GM18517 (cell line): ENCODE measurements around the gene ANKRD44.
"Not testable (repeated sequence)": the region's sequence is repeated elsewhere in the genome, so short reads cannot be mapped to it uniquely, and the experiment has no call there.

Experiments
- ATAC-seq: cut with Tn5 transposase; IDR thresholded peaks from one replicate; pipeline ENCODE4 v1.9.1; 2021; ENCODE audit warnings: mild to moderate bottlenecking, moderate library complexity; ENCODE audit not compliant: unreplicated experiment

Gene ANKRD44

DNA sequence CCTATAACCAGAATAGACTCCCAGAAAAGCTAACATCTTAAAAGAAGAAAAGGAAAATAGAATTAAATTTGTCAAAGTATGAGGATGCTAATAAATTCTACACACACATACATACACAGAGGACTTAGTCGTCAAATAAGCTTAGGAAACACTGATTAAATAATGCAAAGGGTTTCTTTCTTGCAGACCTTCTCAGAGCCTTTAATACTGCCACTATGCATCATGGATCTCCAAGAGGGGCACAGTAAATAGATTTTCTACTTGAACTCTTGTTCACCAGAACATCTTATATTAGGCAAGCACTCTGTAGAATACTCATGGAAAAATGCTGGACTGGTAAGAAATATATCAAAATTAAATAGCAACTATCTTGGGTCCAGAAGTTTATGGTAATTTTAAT, 69.4 kb downstream of the ANKRD44 start:
- no peak for ATAC-seq

DNA sequence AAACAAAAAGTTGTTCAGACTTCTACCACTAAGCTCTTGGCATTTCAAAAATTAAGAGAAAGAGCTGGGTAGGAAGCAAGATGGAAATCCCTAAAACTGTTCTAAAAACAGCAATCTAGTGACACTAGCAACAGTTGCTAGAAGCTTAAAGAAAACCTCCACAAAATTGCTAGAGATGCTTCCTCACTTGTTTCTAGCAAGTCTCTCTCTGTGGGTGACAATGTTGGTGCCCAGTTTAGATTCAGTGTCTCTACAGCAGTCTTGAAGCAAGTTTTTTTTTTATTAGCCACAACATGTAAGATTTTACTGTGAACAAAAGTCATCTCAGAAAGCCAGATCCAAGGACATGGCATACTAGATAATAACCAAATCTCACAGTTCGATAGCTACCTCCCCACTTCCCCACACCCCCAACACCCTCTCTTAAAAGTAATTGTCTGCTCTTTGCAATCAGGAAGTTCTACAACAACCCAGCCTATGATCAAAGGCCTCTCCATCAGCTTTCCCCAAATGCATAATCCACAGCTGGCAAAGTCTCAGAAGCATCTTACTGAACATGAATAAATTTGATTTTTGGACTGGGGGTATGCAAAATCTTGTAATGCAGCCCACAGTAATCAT, 70.0 kb downstream of the ANKRD44 start:
- no peak for ATAC-seq

DNA sequence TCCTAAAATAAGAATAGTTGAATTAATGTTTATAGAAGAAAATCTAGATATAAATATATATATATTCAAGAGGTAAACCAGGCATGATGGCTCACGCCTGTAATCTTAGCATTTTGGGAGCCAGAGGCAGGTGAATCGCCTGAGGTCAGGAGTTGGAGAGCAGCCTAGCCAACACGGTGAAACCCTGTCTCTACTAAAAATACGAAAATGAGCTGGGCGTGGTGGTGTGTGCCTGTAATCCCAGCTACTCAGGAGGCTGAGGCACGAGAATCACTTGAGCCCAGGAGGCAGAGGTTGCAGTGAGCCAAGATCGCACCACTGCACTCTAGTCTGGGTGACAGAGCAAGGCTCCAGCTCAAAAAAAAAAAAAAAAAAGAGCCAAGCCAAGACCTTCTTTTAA, 70.6 kb downstream of the ANKRD44 start:
- not testable (repeated sequence) for ATAC-seq

DNA sequence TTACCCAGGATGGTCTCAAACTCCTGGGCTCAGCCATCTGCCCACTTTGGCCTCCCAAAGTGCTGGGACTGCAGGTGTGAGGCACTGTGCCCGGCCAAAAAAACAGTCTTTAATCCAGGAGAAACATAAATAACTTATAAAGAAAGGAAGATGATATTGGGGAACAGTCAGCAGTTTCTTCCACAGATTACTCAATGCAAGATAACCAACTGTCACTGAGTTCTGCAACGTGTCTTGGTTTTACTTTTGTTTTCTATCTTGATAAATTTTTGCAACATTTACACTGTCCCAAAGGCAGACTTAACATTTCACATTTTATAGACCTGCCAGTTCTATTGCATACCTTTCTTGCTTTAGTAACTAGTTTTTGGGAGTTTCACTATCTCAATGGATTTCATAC, 71.1 kb downstream of the ANKRD44 start:
- peak; percentile 75 for ATAC-seq

DNA sequence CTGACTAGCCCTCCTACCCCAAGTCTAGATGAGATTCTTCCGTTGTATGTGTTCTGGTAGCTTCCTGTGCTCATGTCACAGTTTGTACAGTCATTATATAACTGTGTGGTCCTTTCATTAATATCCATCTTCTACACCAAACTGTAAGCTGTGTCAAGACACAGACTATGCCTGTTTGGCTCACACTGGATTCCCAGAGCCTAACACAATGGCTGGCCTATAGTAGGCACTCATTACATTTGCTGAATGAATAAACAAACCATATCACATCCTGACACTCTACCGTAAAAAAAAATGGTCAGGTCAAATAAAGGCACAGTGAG, 72.6 kb downstream of the ANKRD44 start:
- ATAC-seq, result peak; percentile 31

DNA sequence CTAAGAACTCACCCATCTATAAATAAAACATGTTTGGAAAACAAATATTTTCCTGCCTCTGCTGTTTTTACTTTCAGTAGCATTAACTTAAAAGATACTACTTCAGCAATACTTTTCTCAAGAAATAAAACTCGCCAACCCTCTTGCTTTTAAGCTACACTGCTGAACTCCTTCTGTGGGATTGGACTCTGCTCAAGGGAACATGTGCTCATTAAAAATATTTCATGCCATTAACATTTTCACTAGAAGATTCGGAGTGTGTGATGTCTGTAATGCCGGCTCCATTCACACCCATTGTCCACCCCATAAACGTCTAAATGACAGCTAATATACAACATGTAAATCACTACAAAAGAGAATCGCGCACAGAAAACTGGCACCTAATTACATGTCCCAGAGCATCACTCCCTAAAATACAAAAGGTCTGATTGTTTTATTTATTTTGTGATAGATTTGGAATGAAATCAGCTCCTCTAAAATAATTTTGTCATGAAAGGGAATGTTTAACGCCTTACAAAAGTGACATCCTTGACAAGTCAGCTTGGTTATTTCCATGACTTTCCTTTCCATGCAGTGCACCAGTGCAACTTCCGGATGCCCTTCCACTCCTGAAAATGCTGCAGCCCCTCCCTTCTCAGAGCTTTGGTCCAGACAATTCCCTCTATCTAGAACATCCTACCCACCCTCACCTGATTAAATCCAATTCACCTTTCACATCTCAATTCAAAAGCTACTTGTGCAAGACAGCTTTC, 73.1 kb downstream of the ANKRD44 start:
- ATAC-seq, result no peak

DNA sequence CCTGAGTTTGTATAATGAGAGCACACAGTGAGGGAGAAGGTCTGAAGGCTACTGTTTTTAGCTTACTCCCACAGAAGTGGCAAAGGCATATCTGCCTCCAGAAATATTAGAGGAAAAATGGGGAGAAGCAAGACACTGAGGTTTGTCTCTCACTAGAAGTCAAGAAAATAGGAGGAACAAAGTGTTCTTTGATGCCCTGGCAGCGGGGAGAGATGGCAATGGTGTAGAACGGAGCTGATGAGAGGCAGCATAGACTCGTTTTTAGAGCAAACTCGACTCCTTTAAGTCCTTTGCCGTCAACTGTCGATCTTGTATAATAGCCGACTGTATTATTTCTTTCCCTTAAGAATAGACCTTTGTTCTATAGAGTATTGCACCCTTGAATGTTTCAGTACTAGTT, 73.8 kb downstream of the ANKRD44 start:
- ATAC-seq, result no peak

DNA sequence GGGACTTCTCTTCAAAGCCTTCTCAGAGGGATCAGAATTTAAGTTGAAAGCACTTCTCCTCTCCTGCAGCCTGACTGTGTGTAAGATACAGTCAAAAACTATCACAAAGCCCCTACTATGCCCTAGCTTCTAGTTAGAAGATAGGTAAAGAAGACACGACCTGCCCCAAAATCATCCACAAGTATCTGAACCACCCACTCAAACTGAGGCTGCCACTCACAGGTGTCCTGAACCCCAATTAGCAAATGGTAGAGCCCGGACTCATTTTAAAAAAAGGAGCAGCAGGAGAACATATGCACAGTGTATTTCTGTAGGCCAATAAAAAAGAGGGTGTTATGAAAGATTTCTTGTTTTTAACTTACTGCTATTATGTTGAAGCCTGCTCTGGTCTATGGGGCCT, 74.4 kb downstream of the ANKRD44 start:
- ATAC-seq, result no peak

DNA sequence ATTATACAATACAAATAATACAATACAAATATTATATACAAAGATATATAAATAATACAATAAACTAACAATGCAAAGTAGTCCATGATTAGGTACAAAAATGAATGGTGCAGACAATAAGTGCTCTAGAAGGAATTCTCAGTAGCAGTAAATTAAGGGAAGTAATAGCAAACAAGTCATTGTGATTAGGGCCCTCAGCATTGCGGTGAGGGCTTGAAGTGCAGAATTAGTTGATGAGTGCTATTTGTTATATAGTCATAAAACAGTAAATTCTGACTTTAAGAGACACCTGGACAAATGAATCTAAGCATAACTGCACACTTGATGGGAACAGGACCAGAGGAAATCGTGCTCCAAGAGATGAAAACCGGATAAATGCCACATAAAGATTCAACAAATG, 74.9 kb downstream of the ANKRD44 start:
- no peak for ATAC-seq

DNA sequence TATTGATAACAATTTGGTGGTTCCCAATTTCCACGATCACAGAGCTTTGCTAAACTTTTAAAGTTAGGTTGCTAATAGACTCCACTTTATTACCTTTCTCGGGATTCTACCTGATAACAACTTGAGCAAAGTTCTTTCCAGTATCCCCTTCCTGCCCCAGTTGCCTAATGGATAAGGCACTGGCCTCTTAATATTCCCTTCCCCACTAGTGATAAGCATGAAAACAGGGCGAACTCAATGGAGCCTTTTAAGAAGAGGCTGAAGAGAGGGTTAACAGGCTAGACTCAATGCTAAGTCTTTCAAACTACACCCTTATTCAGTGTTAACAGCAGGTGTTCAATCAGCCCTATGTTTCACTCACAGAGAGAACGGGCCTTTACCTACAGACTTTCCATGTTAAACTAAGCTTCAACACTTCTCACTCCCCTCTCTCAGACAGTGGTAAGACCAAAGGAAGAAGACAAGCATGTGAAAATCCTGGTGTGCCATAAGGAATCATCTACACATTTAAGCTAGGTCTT, 75.8 kb downstream of the ANKRD44 start:
- no peak for ATAC-seq

DNA sequence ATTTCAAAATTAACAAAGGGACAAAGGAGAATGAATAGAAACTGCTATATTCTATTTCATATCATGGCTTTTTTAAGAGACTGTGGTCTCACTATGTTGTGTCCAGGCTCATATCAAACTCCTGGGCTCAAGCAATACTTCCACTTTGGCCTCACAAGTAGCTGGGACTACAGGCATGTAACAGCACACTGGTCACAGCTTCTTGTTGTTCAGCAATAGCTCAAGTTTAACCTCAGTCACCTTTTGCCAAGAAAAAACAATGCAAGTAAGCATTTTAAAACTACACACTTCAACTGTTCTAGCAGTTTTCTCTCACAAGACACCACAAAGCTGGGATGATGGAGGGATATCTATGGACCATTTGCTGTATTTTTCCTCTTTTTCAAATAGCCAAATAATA, 77.1 kb downstream of the ANKRD44 start:
- no peak for ATAC-seq

DNA sequence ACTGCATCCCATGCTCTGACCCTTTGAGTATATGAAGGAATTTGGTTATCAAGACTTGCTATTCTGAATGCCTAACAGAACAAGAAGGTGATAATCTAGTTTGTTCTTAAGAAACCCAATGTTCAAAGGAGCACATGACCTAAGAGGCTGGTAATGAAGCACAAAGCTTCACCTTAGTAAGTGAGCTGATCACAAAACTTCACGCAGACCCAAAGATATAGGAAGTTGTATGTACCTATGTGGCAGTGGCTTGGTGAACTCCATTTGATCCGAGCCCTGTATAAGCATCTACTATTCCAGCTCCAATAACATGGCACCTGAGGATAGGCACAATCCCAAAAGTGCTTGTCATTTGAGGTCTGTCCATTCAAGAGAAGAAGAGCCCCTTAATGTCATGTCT, 78.6 kb downstream of the ANKRD44 start:
- ATAC-seq, result no peak

DNA sequence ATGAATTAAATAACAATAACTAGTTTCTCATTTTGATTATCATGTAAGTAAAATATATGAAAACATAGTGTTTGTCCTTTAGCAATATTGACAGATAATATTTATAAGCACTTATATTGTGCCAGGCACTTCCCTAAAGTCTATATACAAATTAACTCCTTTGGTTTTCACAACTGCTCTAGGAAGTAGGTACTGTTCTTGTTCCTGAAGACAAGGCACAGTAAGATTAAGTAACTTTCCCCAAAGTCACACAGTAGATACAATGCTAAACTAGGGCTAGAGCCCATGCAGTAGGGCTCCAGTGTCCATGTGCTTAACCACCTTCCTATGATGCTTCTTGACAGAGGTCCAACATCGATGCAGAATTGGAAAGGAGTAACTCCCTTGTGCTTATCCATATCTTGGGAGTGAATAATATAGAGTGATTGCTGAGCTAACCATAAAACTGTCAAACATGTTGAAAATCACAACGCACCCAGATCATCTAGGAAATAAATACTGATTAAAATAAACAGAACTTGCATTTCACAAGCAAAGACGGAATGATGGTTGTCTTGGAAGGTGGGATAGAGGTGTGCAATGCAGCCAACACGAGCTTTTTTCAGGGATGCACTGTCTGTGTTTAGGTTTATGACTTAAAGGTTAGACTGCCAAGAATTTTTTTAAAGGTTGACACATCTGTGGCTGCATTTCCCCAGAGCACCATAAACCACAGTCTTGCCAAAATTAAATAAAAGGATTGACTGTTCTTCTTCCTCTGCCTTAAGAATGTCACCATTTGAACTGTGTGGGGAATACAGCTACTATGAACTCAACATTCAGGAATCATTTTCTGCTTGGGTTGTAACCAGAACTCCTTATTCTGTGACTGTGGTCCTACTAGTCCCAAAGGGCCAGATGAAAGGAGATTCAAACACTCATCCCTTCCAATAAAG, 80.8 kb downstream of the ANKRD44 start:
- no peak for ATAC-seq

DNA sequence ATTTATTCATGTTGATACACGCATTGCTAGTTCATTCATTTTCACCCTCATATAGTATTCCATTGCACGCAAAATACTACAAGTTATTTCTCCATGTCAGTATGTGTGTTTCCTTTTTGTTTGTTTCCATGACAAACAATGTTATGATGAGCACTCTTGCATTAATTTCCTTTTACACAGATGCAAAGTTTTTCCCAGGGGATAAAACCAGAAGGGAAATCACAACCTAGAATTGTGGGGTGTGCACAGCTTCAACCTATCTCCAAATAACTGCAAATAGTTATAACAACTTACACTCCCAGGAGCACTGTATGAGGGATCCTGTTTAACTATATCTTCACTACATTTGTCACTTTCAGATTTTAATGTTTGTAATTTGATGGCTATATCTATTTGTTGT, 87.1 kb downstream of the ANKRD44 start:
- no peak for ATAC-seq

DNA sequence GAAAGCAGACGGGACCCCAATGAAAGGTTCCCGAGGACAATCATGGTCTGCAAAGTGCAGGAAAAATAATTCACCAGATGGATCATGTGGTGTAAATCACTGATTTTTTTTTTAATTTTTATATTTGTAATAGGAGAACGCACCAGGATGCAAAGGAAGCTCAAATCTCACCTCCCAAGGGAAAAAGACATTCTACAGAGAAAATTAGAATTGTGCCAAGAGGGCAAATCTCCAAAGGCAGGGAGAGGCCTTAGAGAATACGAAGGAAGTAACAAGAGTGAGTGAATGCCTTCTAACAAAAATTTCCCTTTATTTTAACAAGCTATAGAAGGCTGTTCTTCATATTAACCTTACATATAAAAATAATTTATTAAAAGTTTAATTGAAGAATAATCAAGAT, 90.9 kb downstream of the ANKRD44 start:
- no peak for ATAC-seq

DNA sequence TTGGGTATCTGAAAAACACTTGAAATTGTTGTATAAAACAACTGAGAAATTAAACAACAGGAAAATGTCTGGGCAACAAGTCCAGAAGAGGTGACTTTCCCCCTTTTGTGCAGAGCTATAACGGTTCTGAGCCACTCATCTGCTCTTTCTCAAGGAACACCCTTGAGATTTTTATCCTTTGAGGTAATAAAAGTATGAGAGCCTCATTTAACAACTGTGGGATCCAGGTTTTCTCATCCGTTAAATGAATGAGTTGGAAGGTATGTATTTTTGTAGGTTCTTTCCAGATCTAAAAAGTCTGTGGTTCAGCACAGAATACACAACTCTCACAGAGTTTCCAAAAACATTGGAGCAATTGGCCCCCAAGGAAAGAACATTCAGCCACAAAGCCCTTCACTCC, 93.0 kb downstream of the ANKRD44 start:
- no peak for ATAC-seq

DNA sequence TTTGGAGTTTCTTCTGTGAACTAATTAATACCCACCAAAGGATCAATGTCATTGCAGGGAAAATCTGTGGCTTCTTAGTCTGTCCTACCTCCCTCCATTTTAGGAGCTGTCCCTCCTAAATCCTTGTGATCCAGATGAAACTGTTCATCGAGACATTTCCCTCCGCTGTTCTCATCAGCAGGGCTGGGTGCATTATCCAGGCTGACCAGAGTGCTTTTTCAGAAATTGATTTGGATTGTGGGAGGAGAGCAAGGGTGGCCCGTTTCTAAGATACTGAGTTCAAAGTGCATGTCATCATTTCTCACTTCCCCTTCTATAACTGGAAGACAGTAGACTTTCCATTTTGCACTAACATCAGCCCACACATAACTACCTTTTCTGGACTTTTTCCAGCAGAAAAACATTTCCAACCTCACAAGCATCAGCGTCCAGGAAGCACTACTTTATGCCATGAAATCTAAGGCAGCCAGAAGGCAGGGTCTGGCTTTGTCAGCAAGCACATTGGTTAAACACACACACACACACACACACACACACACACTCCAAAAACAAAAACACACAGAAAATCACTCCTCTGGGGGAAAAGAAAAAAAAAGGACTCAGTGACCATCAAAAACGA, 94.1 kb downstream of the ANKRD44 start:
- ATAC-seq, result peak; percentile 70

DNA sequence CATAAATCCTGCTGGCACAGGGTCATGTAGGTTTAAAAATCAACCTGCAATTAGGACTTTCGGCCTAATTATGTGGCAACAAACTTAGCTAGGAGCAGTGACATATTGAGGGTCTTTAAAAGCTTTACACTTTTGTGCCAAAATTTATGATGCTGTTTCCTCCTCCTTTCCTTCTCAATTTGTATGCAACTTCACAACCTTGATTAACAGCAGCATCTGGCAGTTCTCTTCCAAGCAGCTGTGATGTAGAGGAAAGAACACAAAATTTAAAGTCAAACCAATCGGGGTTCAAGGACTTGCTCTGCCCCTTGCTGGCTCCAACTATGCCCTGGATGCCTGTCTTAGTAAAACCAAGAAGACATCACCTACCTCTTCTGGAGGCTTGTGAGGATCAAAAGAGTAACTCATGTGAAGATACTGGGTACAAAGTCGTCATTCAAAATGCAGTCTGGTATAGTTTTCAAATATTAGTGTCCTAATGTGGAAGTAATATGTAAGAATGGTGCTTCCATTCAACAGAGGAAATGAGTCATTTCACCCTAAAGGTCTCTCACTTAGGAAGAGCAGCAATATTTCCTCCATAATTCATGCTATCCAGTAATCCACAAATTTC, 94.7 kb downstream of the ANKRD44 start:
- peak; percentile 29 for ATAC-seq

DNA sequence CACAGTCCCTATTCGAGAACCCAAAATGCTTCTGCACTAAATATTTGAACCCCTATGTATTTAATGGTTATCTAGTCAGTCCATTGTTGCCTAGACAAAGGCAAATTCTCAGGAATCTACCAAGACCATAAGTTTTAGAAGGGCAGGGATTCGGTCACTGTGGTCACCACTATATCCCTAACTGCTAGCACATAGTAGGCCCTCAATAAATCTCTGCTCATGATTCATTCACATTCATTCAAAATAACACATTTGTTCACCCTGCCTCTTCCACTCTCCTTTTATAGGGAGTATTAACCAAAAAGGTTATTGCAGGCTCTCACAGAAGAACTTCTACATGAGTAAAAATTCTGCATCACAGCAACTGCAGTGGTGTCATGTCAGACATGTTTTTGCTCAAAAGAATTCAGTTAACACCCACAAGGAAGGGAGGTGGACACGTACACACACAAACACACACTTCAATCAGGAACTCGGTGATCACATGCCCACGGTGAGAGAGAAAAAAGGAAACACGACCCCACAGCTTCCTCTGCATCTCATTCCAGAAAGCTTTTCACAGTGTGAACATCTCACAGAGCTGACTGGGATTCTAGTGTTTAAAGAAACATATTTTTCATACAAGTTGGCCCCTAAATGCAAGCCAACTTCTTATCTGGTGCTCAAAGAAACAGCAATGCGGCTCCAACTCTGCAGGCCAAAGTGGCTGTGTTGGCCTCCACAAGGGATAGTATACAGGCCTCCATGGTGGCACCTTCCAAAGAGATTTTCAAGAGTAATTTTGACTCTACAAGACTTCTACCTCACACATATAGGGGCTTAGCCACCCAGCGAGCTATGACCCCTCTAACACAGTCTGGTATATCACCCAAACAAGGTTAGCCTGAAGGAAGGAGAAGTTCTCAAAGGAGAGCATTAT, 98.0 kb downstream of the ANKRD44 start:
- no peak for ATAC-seq

DNA sequence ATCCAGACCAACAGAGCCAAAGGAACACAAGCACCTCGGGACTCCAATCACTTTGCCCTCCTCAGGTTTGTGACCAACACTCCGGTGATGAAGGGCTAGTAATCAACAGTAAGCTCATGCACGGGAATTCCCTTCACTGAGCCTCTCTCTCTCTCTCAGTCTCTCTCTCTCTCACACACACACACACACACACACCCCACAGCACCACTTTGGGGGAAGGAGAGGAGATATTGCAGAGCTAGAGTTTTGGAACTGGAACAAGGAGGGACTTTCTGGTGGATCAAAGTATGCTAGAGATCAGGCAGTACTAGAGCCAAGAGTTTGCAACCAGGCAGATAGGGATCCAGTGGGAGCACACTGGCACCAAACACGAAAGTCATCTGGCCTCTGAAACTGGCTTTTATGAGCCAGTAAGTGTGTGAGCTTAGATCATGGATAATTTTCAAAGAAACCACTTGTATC, 98.7 kb downstream of the ANKRD44 start:
- no peak for ATAC-seq
